PC-9 (cell line): ENCODE data around the gene CCDC70. TPM values are rescaled to one million over a fixed set of nuclear protein-coding genes. Genes with fewer than 3 reads are reported as not detected.

ENCODE experiments used
- BruUV-seq: library from RNA; stranded (reverse); fragments of 400-500 nt; replicated peaks from 2 replicates; lab custom pipeline; 2021; lab: Mats Ljungman, UMichigan
- CTCF ChIA-PET: fragments of 300-600 bp; sonication (Branson Sonifier 250); formaldehyde crosslinking; loops from one replicate; lab custom pipeline; 2022; ENCODE audit warnings: antibody characterized with exemption; lab: Charles Lee
- POLR2A ChIA-PET: fragments of 300-600 bp; sonication (Branson Sonifier 250); formaldehyde crosslinking; loops from one replicate; lab custom pipeline; 2022; ENCODE audit warnings: antibody characterized with exemption; ENCODE audit not compliant: unreplicated experiment; lab: Charles Lee
- DNase-seq, 2 experiments: peaks; one replicate each; pipeline versions ENCODE4 v3.0.0 to v3.0.0-alpha.2; 2015 to 2022; ENCODE audit warnings: mixed read lengths in 1 of 2
- H2AFZ ChIP-seq: fragments of 200-600 bp; sonication (generic); 2 replicates; pipeline ENCODE4 v1.8.1; 2017; ENCODE audit warnings: antibody characterized with exemption
- H3F3A ChIP-seq: fragments of 200-600 bp; sonication (generic); 2 replicates; pipeline ENCODE4 v1.8.1; 2017; ENCODE audit warnings: antibody characterized with exemption, mild to moderate bottlenecking, low read depth; ENCODE audit not compliant: insufficient read depth
- H3K27ac ChIP-seq: fragments of 200-600 bp; sonication (generic); 2 replicates; pipeline ENCODE4 v1.6.1; 2016; ENCODE audit warnings: mixed run types
- H3K27me3 ChIP-seq: fragments of 200-600 bp; sonication (generic); 2 replicates; pipeline ENCODE4 v1.6.1; 2016; ENCODE audit warnings: low read depth, mixed run types; ENCODE audit not compliant: insufficient read depth
- H3K36me3 ChIP-seq: fragments of 200-600 bp; sonication (generic); 2 replicates; pipeline ENCODE4 v1.6.1; 2016; ENCODE audit warnings: low read depth, mixed run types
- H3K4me1 ChIP-seq: fragments of 200-600 bp; sonication (generic); replicated peaks from 2 replicates; pipeline ENCODE4 v1.6.1; 2016; ENCODE audit warnings: mixed run types; ENCODE audit not compliant: insufficient read depth
- H3K4me2 ChIP-seq: fragments of 200-600 bp; sonication (generic); 2 replicates; pipeline ENCODE4 v1.6.1; 2017; ENCODE audit warnings: mixed run types
- H3K4me3 ChIP-seq: fragments of 200-600 bp; sonication (generic); 2 replicates; pipeline ENCODE4 v1.6.1; 2016; ENCODE audit warnings: mixed run types
- H3K79me2 ChIP-seq: fragments of 200-600 bp; sonication (generic); 2 replicates; pipeline ENCODE4 v1.6.1; 2017; ENCODE audit warnings: low read depth, mixed run types
- H3K9me2 ChIP-seq: fragments of 200-600 bp; sonication (generic); 2 replicates; pipeline ENCODE4 v1.8.1; 2017; ENCODE audit warnings: mild to moderate bottlenecking; ENCODE audit not compliant: insufficient read depth
- H3K9me3 ChIP-seq: fragments of 200-600 bp; sonication (generic); 2 replicates; pipeline ENCODE4 v1.8.1; 2016; ENCODE audit warnings: low read depth; ENCODE audit not compliant: insufficient read depth
- H4K20me1 ChIP-seq: fragments of 200-600 bp; sonication (generic); 2 replicates; pipeline ENCODE4 v1.8.1; 2017; ENCODE audit not compliant: insufficient read depth
- CTCF ChIP-seq: fragments of 200-600 bp; sonication (generic); conservative IDR thresholded peaks from 2 replicates; pipeline ENCODE4 v1.6.1; 2017; ENCODE audit warnings: mixed run types, antibody characterized with exemption, mild to moderate bottlenecking, moderate library complexity
- EZH2 ChIP-seq: fragments of 200-600 bp; sonication (generic); IDR thresholded peaks from 2 replicates; pipeline ENCODE4 v1.8.0; 2017; ENCODE audit warnings: antibody characterized with exemption, low read depth
- intact Hi-C: fragments of 100-400 bp; cut with micrococcal nuclease; formaldehyde crosslinking; loops from one replicate; pipeline ENCODE4 v1.10.0; 2022; ENCODE audit not compliant: unreplicated experiment
- total RNA-seq: library from RNA; stranded (reverse); gene quantifications from 2 replicates; pipeline ENCODE4 v1.2.3, GENCODE V29; 2021

CCDC70 gene
- total RNA-seq, 1 experiment from 2014 or later = not detected

DNA sequence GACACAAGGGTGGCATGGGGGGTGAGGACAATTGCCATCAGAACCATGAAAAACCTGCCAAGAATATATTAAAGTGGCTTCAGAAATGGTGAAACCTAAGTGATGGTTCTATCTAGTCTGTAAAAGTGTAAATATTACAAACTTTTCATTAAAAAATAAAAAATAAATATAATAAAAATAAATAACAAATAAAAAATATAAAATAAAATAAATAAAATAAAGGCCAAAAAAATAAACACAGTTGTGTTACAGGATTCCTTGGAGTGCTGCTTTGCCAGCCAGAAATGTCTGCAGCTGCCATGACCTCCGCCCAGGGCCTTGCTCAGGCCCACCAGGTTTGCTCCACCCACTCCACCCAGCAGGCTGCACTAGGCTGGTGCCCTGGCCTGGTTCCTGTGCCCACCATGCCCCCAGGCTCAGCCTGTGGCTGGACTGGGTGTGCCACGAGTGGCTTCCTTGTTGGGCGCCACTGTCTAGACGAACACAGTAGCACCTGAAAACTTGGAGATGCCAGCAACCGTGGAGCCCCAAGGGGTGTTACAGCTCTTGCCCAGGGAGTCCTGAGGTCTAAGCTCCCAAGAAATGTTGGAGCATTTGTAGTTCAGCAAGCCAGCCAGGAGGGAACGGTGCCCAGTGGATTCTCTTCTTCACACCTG, 20.9 kb downstream of the CCDC70 start:
- ChIA-PET POLR2A (no interaction called here), CTCF (no interaction called here)
- Histone ChIP-seq H3K27me3 (peaks cover 45% of the 10 kb centered on the region), H2AFZ (no peak overlapping the region), H3K9me2 (no peaks in the 10 kb centered on the region), H3F3A (no peaks in the 10 kb centered on the region), H3K4me3 (no peak overlapping the region), H4K20me1 (no peaks in the 10 kb centered on the region), H3K4me2 (no peak overlapping the region), H3K27ac (no peak overlapping the region), H3K4me1 (no peaks in the 10 kb centered on the region), H3K9me3 (no peaks in the 10 kb centered on the region), H3K36me3 (no peaks in the 10 kb centered on the region), H3K79me2 (no peaks in the 10 kb centered on the region)
- intact Hi-C loops = no loop called here
- DNase-seq = no peak
- TF ChIP-seq CTCF = no peak
- no peak for TF ChIP-seq EZH2
- BruUV-seq = no TSS peak

DNA sequence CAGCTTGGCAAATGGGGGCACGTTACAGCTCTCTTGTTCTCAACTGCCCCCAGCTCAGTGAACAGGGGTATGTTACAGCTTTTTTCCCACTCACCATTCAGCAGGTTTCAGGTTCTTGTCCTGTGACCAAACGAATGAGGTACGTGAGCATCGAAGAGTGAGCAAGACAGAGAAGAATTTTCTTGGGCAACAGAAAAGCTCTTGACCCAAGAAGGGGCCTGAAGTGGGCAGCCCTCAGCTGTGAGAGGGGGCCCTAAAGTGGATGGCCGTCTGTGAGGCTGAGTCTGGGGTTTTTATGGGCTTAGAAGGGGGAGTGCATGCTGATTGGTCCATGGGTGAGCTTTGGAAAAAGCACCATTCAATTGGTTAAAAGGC, 21.4 kb downstream of the CCDC70 start:
- ChIA-PET CTCF (no interaction called here), POLR2A (no interaction called here)
- Histone ChIP-seq H3K27me3 (peaks cover 46% of the 10 kb centered on the region), H3K27ac (no peak overlapping the region), H4K20me1 (no peaks in the 10 kb centered on the region), H3F3A (no peaks in the 10 kb centered on the region), H3K36me3 (no peaks in the 10 kb centered on the region), H3K79me2 (no peaks in the 10 kb centered on the region), H3K4me1 (no peaks in the 10 kb centered on the region), H3K4me3 (no peak overlapping the region), H3K4me2 (no peak overlapping the region), H3K9me3 (no peaks in the 10 kb centered on the region), H3K9me2 (no peaks in the 10 kb centered on the region), H2AFZ (no peak overlapping the region)
- intact Hi-C loops = no loop called here
- no peak for TF ChIP-seq EZH2
- no peak for TF ChIP-seq CTCF
- BruUV-seq = no TSS peak
- no peak for DNase-seq

DNA sequence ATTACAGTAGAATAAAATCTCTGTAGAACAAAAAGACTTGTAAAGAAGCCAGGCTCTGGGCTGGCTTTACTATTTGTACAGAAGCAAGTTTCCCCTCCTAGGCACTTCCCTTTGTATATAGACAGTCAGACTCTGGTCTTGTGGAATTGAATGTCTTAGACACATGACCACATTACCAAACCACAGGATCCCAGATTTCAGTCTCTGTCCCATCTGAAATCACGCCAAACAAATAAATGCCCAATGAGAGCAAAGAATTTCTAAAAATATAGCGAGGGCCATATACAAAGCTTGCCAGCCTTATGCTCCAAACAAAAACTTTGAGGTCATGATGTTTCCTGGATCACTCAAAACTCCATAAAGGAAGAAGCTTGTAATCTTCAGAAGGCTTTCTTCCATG, 23.9 kb downstream of the CCDC70 start:
- Histone ChIP-seq H3K9me3 (no peaks in the 10 kb centered on the region), H3K4me3 (no peak overlapping the region), H3K27ac (no peak overlapping the region), H2AFZ (no peak overlapping the region), H3K4me2 (no peak overlapping the region), H3K36me3 (no peaks in the 10 kb centered on the region), H3K9me2 (no peaks in the 10 kb centered on the region), H3K4me1 (no peaks in the 10 kb centered on the region), H3F3A (no peaks in the 10 kb centered on the region), H3K27me3 (peaks cover 46% of the 10 kb centered on the region), H4K20me1 (no peaks in the 10 kb centered on the region), H3K79me2 (no peaks in the 10 kb centered on the region)
- intact Hi-C loops = no loop called here
- DNase-seq = no peak
- TF ChIP-seq CTCF = no peak
- no peak for TF ChIP-seq EZH2
- ChIA-PET CTCF (no interaction called here), POLR2A (no interaction called here)
- BruUV-seq = no TSS peak
